AG09309 (cell line): ENCODE data around the gene SMARCAL1.

Source experiments
- DNase-seq: peaks from one replicate; pipeline ENCODE4 v3.0.0-alpha.2; 2010; ENCODE audit warnings: low read depth
- H3K4me3 ChIP-seq: 2 replicates; pipeline ENCODE4 v1.5.1; 2011; ENCODE audit warnings: mild to moderate bottlenecking, low read depth, low read length, moderate library complexity; ENCODE audit not compliant: control insufficient read depth
- TF ChIP-seq, protein P1 (sequence below): IDR thresholded peaks from 2 replicates; pipeline ENCODE4 v1.5.1; 2011; ENCODE audit warnings: mild to moderate bottlenecking, low read depth, low read length, inconsistent platforms; ENCODE audit not compliant: insufficient read depth, control insufficient read depth; ENCODE audit errors: missing control alignments

Gene SMARCAL1

GRCh38 chr2:216392945-216393840 is 19.1 kb upstream of the SMARCAL1 start:
- DNase-seq = no peak
- TF ChIP-seq, protein P1, sequence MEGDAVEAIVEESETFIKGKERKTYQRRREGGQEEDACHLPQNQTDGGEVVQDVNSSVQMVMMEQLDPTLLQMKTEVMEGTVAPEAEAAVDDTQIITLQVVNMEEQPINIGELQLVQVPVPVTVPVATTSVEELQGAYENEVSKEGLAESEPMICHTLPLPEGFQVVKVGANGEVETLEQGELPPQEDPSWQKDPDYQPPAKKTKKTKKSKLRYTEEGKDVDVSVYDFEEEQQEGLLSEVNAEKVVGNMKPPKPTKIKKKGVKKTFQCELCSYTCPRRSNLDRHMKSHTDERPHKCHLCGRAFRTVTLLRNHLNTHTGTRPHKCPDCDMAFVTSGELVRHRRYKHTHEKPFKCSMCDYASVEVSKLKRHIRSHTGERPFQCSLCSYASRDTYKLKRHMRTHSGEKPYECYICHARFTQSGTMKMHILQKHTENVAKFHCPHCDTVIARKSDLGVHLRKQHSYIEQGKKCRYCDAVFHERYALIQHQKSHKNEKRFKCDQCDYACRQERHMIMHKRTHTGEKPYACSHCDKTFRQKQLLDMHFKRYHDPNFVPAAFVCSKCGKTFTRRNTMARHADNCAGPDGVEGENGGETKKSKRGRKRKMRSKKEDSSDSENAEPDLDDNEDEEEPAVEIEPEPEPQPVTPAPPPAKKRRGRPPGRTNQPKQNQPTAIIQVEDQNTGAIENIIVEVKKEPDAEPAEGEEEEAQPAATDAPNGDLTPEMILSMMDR = no peak
- no peak overlapping the region for H3K4me3 ChIP-seq

GRCh38 chr2:216394881-216395280 is 17.4 kb upstream of the SMARCAL1 start:
- DNase-seq = no peak
- no peak overlapping the region for H3K4me3 ChIP-seq
- TF ChIP-seq, protein P1 = no peak

DNA sequence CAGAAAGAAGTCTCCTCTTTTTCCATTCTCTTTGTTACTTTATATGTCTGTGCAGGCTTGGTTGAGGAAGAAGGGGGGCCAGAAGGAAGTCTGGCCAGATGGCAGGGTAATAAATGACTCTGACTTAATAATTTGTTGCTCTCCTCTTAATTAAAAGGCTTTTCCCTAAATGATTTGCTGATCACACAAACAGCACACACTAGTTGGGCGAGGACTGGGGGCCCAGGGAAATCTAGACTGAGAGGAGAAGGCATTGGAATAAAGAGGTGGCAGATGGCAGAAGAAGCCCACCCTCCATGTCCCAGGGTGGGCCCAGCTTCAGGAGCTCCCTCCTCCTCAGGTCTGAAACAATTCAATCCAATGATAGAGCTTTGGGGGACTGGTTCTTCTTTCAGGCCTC is 12.7 kb upstream of the SMARCAL1 start:
- no peak overlapping the region for H3K4me3 ChIP-seq
- TF ChIP-seq, protein P1 = no peak
- no peak for DNase-seq

- no peak overlapping the region for H3K4me3 ChIP-seq
- TF ChIP-seq, protein P1 = no peak
- no peak for DNase-seq
Observed at GRCh38 chr2:216402751-216403150, 9.5 kb upstream of the SMARCAL1 start.

DNA sequence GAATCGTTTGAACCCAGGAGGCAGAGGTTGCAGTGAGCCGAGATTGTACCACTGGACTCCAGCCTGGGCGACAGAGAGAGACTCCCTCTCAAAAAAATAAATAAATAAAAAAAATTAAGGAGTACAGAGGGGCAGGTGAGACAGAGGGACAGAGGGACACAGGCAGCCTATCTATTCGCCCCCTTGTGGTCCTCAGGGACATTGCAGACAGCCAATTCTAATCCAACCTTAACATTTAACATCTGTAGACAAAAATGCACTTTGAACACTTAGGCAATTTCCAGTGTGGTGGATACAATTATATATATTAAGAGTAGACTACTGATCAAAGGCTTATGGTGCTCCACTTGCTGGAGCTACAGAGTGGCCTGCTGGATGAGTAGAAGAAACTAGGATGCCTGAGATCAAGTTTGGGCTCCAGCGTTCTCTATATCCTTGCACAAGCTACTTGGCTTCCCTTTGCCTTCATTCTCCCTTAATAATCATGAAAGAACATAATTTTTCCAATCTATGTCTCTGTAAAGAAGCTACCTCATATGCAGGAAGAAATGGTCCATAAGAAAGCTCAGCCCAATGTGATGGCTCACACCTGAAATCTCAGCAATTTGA is 8.2 kb upstream of the SMARCAL1 start:
- no peak overlapping the region for H3K4me3 ChIP-seq
- TF ChIP-seq, protein P1 = peak; percentile 85
- DNase-seq = no peak

GRCh38 chr2:216405588-216405987 is 6.7 kb upstream of the SMARCAL1 start:
- TF ChIP-seq, protein P1 = no peak
- no peak overlapping the region for H3K4me3 ChIP-seq
- DNase-seq = no peak

GRCh38 chr2:216406826-216407225 is 5.5 kb upstream of the SMARCAL1 start:
- TF ChIP-seq, protein P1 = no peak
- H3K4me3 ChIP-seq = no peak overlapping the region
- DNase-seq = no peak
